NB4 (cell line): Measurements from ENCODE around the gene VKORC1.
"Not testable (repeated sequence)": the region's sequence is repeated elsewhere in the genome, so short reads cannot be mapped to it uniquely, and the experiment has no call there.

Experiments
- DNase-seq: peaks from one replicate; pipeline ENCODE4 v3.0.0; 2010; ENCODE audit warnings: low read depth
- H3K4me3 ChIP-seq: one replicate; pipeline ENCODE4 v1.5.1; 2011; ENCODE audit warnings: mild to moderate bottlenecking, low read depth, low read length, moderate library complexity
- CTCF ChIP-seq: IDR thresholded peaks from one replicate; pipeline ENCODE4 v1.5.1; 2012; ENCODE audit warnings: low read depth, low read length
- MAX ChIP-seq: IDR thresholded peaks from 2 replicates; pipeline ENCODE4 v1.6.1; 2011; ENCODE audit warnings: low read depth, low read length
- MYC ChIP-seq: IDR thresholded peaks from 2 replicates; pipeline ENCODE4 v1.6.1; 2011; ENCODE audit warnings: low read depth, low read length
- POLR2A ChIP-seq: IDR thresholded peaks from 2 replicates; pipeline ENCODE4 v1.6.1; 2011; ENCODE audit warnings: mild to moderate bottlenecking; ENCODE audit not compliant: insufficient read length; ENCODE audit errors: extremely low read depth

The VKORC1 gene

GRCh38 chr16:31094424-31095120, at the start of gene VKORC1:
Gene VKORC1 (minus strand): TSS chr16:31094797. CDS start chr16:31094729, 68 bp downstream.
- peak within 1 kb of the TSS; percentile 85 for H3K4me3 ChIP-seq
- DNase-seq = peak; percentile 98
- TF ChIP-seq POLR2A (peak; percentile 37), CTCF (no peak), MAX (peak; percentile 56; the same call in 1 of the 2 replicates), MYC (peak; percentile 66)

GRCh38 chr16:31143694-31144148, 49.1 kb upstream of the VKORC1 start:
- no peak for DNase-seq
- H3K4me3 ChIP-seq = no peak overlapping the region
- TF ChIP-seq POLR2A = no peak
- no peak for TF ChIP-seq MAX
- TF ChIP-seq MYC = no peak

GRCh38 chr16:31143011-31143693, 48.6 kb upstream of the VKORC1 start:
- H3K4me3 ChIP-seq = no peak overlapping the region
- TF ChIP-seq MAX (no peak), POLR2A (no peak), MYC (no peak), CTCF (no peak)
- DNase-seq = no peak

GRCh38 chr16:31142109-31143010, 47.8 kb upstream of the VKORC1 start:
- peak; percentile 96 for TF ChIP-seq MYC
- peak; percentile 93 for TF ChIP-seq MAX
- peak; percentile 87 for TF ChIP-seq CTCF
- peak; percentile 51 for TF ChIP-seq POLR2A
- DNase-seq = peak; percentile 98
- H3K4me3 ChIP-seq = peak overlapping the region; percentile 51

- TF ChIP-seq MAX = peak; percentile 45; the same call in 1 of the 2 replicates
- TF ChIP-seq MYC = no peak
- no peak for DNase-seq
- peak overlapping the region; percentile 51 for H3K4me3 ChIP-seq
These were observed 47.0 kb upstream of the VKORC1 start for GRCh38 chr16:31141489-31142108.

GRCh38 chr16:31141071-31141469, 46.5 kb upstream of the VKORC1 start:
- H3K4me3 ChIP-seq = not testable (repeated sequence)

More at GRCh38 chr16:31141071-31141469, 46.5 kb upstream of the VKORC1 start:
- DNase-seq = not testable (repeated sequence)
